ENCODE measurements around the gene ITGB1.

Gene ITGB1

DNA sequence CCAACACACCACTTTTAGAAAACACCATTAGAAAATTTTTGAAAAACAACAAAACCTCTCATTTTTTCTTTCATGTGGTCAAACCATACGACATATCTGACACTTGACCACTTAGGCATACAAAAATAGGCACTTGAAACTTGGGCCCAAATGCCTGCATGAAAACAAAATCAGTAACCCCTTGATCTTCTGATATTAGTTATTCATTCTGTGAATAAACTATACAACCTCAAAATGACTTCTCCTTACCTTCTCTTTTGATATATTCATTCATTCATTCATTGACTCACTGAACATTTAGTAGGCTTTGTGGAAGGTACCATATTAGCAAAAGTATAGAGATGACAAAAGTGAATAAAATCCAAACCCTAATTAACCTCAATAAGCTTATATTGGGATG, 26.4 kb downstream of the ITGB1 start:
- TF ChIP-seq EZH2 (IDR thresholded peaks at IDR 0.05; ENCODE audit: borderline replicate concordance, low read length), result no peak
- TF ChIP-seq, protein P1, sequence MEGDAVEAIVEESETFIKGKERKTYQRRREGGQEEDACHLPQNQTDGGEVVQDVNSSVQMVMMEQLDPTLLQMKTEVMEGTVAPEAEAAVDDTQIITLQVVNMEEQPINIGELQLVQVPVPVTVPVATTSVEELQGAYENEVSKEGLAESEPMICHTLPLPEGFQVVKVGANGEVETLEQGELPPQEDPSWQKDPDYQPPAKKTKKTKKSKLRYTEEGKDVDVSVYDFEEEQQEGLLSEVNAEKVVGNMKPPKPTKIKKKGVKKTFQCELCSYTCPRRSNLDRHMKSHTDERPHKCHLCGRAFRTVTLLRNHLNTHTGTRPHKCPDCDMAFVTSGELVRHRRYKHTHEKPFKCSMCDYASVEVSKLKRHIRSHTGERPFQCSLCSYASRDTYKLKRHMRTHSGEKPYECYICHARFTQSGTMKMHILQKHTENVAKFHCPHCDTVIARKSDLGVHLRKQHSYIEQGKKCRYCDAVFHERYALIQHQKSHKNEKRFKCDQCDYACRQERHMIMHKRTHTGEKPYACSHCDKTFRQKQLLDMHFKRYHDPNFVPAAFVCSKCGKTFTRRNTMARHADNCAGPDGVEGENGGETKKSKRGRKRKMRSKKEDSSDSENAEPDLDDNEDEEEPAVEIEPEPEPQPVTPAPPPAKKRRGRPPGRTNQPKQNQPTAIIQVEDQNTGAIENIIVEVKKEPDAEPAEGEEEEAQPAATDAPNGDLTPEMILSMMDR (IDR thresholded peaks at IDR 0.05; ENCODE audit: low read length), result no peak
- no peak overlapping the region for H3K27ac ChIP-seq (ENCODE audit: low read depth, low read length, poor library complexity, severe bottlenecking)
- peaks cover 43% of the 10 kb centered on the region for H3K36me3 ChIP-seq (ENCODE audit: insufficient read depth, low read length)
- H4K20me1 ChIP-seq (ENCODE audit: insufficient read depth, low read length), result no peaks in the 10 kb centered on the region
- no peaks in the 10 kb centered on the region for H3F3A ChIP-seq (ENCODE audit: insufficient read depth, low read length)
- no peak overlapping the region for H3K4me2 ChIP-seq (ENCODE audit: low read length)
- no peaks in the 10 kb centered on the region for H3K4me1 ChIP-seq (ENCODE audit: insufficient read depth, low read length, severe bottlenecking)
- no peak overlapping the region for H3K9ac ChIP-seq (ENCODE audit: low read length)
- no peak overlapping the region for H3K4me3 ChIP-seq (ENCODE audit: low read depth, low read length, poor library complexity, severe bottlenecking)
- H3K9me2 ChIP-seq (ENCODE audit: low read depth, low read length), result no peaks in the 10 kb centered on the region
- H3K9me3 ChIP-seq (ENCODE audit: low read length), result no peaks in the 10 kb centered on the region
- H2AFZ ChIP-seq (ENCODE audit: low read length), result no peak overlapping the region
- H3K79me2 ChIP-seq (ENCODE audit: insufficient read depth, low read length), result peaks cover 15% of the 10 kb centered on the region
- H3K27me3 ChIP-seq (ENCODE audit: insufficient read depth, low read length), result no peaks in the 10 kb centered on the region

DNA sequence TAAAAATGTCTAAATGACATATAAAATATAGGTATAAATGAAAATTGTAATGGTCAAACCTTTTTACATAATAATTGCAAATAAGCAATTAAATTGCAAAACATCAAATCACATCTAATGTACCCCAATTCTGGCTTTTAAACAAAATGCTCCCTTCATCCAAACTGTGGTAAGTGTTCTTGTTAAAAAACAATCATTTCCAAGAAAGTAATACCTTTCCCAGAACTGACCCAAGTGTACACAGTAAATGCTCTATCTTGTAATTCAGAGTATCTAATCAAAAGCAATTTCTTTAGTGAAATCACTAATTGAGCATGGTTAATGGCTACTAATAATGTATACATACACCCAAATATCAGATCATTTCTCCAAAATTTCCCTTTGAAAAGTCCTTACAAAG, 28.0 kb downstream of the ITGB1 start:
- no peaks in the 10 kb centered on the region for H3F3A ChIP-seq (ENCODE audit: insufficient read depth, low read length)
- H3K9ac ChIP-seq (ENCODE audit: low read length), result no peak overlapping the region
- no peak overlapping the region for H3K27ac ChIP-seq (ENCODE audit: low read depth, low read length, poor library complexity, severe bottlenecking)
- H3K79me2 ChIP-seq (ENCODE audit: insufficient read depth, low read length), result peaks cover 8% of the 10 kb centered on the region; the same call in 1 of the 2 replicates
- no peak overlapping the region for H2AFZ ChIP-seq (ENCODE audit: low read length)
- H3K9me2 ChIP-seq (ENCODE audit: low read depth, low read length), result no peaks in the 10 kb centered on the region
- TF ChIP-seq EZH2 (IDR thresholded peaks at IDR 0.05; ENCODE audit: borderline replicate concordance, low read length), result no peak
- TF ChIP-seq, protein P1 (IDR thresholded peaks at IDR 0.05; ENCODE audit: low read length), result no peak
- no peak overlapping the region for H3K4me2 ChIP-seq (ENCODE audit: low read length)
- H3K27me3 ChIP-seq (ENCODE audit: insufficient read depth, low read length), result no peaks in the 10 kb centered on the region
- no peaks in the 10 kb centered on the region for H3K9me3 ChIP-seq (ENCODE audit: low read length)
- peaks cover 55% of the 10 kb centered on the region for H3K36me3 ChIP-seq (ENCODE audit: insufficient read depth, low read length)
- H3K4me3 ChIP-seq (ENCODE audit: low read depth, low read length, poor library complexity, severe bottlenecking), result no peak overlapping the region
- H4K20me1 ChIP-seq (ENCODE audit: insufficient read depth, low read length), result no peaks in the 10 kb centered on the region
- no peaks in the 10 kb centered on the region for H3K4me1 ChIP-seq (ENCODE audit: insufficient read depth, low read length, severe bottlenecking)

DNA sequence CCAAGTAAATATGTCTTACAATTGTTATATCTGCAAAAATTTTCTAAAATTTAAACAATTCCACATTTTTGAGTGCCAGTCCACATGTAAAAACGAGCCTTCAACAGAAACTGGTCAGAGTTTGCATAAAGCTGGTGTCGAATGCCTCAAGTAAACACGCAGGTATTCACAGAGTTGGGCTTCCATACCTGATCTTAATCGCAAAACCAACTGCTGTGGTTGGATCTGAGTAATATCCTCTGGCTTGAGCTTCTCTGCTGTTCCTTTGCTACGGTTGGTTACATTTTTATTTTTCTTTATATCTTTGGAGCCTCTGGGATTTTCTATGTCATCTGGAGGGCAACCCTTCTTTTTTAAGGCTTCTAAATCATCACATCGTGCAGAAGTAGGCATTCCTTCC, 28.4 kb downstream of the ITGB1 start:
- H4K20me1 ChIP-seq (ENCODE audit: insufficient read depth, low read length), result no peaks in the 10 kb centered on the region
- H3F3A ChIP-seq (ENCODE audit: insufficient read depth, low read length), result no peaks in the 10 kb centered on the region
- H3K9ac ChIP-seq (ENCODE audit: low read length), result no peak overlapping the region
- no peaks in the 10 kb centered on the region for H3K9me3 ChIP-seq (ENCODE audit: low read length)
- H3K4me1 ChIP-seq (ENCODE audit: insufficient read depth, low read length, severe bottlenecking), result no peaks in the 10 kb centered on the region
- H3K36me3 ChIP-seq (ENCODE audit: insufficient read depth, low read length), result peaks cover 55% of the 10 kb centered on the region
- no peak for TF ChIP-seq EZH2 (IDR thresholded peaks at IDR 0.05; ENCODE audit: borderline replicate concordance, low read length)
- TF ChIP-seq, protein P1 (IDR thresholded peaks at IDR 0.05; ENCODE audit: low read length), result no peak
- H3K79me2 ChIP-seq (ENCODE audit: insufficient read depth, low read length), result peaks cover 8% of the 10 kb centered on the region; the same call in 1 of the 2 replicates
- H3K27me3 ChIP-seq (ENCODE audit: insufficient read depth, low read length), result no peaks in the 10 kb centered on the region
- H3K4me2 ChIP-seq (ENCODE audit: low read length), result no peak overlapping the region
- no peaks in the 10 kb centered on the region for H3K9me2 ChIP-seq (ENCODE audit: low read depth, low read length)
- H3K4me3 ChIP-seq (ENCODE audit: low read depth, low read length, poor library complexity, severe bottlenecking), result no peak overlapping the region
- H3K27ac ChIP-seq (ENCODE audit: low read depth, low read length, poor library complexity, severe bottlenecking), result no peak overlapping the region
- no peak overlapping the region for H2AFZ ChIP-seq (ENCODE audit: low read length)

Measured in OCI-LY1 (cell line).